Activated CD8-positive, alpha-beta memory T cell treated with anti-CD3 and anti-CD28 coated beads for 24 hours (primary cell): ENCODE results near the gene ORM1.
A peak's percentile ranks its signal among the peaks of the same experiment; 100 is the strongest.
"Not testable (repeated sequence)": the region's sequence is repeated elsewhere in the genome, so short reads cannot be mapped to it uniquely, and the experiment has no call there.

Experiments used
- DNase-seq: peaks from one replicate; pipeline ENCODE4 v3.0.0-alpha.2; 2020

ORM1 gene

GRCh38 chr9:114308361-114308950 lies 14.4 kb upstream of the ORM1 start:
- DNase-seq = peak; percentile 50

GRCh38 chr9:114309096-114309495 lies 13.8 kb upstream of the ORM1 start:
- DNase-seq = peak; percentile 4

GRCh38 chr9:114310471-114311450 lies 12.1 kb upstream of the ORM1 start:
- peak; percentile 33 for DNase-seq

GRCh38 chr9:114311571-114312512 lies 11.1 kb upstream of the ORM1 start:
- DNase-seq = peak; percentile 21

GRCh38 chr9:114312513-114312875 lies 10.4 kb upstream of the ORM1 start:
- DNase-seq = peak; percentile 19

- DNase-seq = no peak
Observed at GRCh38 chr9:114313186-114313585, 9.7 kb upstream of the ORM1 start.

GRCh38 chr9:114314256-114314867 lies 8.5 kb upstream of the ORM1 start:
- peak; percentile 15 for DNase-seq

GRCh38 chr9:114314881-114315722 lies 7.8 kb upstream of the ORM1 start:
- DNase-seq = peak; percentile 33

- DNase-seq = peak; percentile 41
Observed at GRCh38 chr9:114315723-114316363, 7.1 kb upstream of the ORM1 start.

GRCh38 chr9:114316605-114317230 lies 6.2 kb upstream of the ORM1 start:
- DNase-seq = peak; percentile 37

- DNase-seq = peak; percentile 5
Observed at GRCh38 chr9:114317665-114318357, 5.1 kb upstream of the ORM1 start.

- DNase-seq = peak; percentile 42
Observed at GRCh38 chr9:114318416-114318815, 4.5 kb upstream of the ORM1 start.

GRCh38 chr9:114319147-114319546 lies 3.8 kb upstream of the ORM1 start:
- peak; percentile 9 for DNase-seq

GRCh38 chr9:114320710-114321109 lies 2.2 kb upstream of the ORM1 start:
- not testable (repeated sequence) for DNase-seq

- DNase-seq = no peak
Observed at GRCh38 chr9:114321759-114322158, 1.1 kb upstream of the ORM1 start.

GRCh38 chr9:114322160-114322818 lies 609 bp upstream of the ORM1 start:
- not testable (repeated sequence) for DNase-seq

- not testable (repeated sequence) for DNase-seq
Observed at GRCh38 chr9:114323849-114324248, 951 bp downstream of the ORM1 start.

GRCh38 chr9:114324492-114324891 lies 1.6 kb downstream of the ORM1 start:
- DNase-seq = no peak

- not testable (repeated sequence) for DNase-seq
Observed at GRCh38 chr9:114324965-114325364, 2.1 kb downstream of the ORM1 start.
